ENCODE measurements around the gene VWA3A. TPM values are rescaled to one million over a fixed set of nuclear protein-coding genes. Genes with fewer than 3 reads are reported as not detected.

Gene VWA3A
- total and polyA plus RNA-seq, 2 of the 8 experiments (the other 6 are each of a cell fraction or from before 2014, with no cell fraction given): 0.05 TPM; not detected in 1

DNA sequence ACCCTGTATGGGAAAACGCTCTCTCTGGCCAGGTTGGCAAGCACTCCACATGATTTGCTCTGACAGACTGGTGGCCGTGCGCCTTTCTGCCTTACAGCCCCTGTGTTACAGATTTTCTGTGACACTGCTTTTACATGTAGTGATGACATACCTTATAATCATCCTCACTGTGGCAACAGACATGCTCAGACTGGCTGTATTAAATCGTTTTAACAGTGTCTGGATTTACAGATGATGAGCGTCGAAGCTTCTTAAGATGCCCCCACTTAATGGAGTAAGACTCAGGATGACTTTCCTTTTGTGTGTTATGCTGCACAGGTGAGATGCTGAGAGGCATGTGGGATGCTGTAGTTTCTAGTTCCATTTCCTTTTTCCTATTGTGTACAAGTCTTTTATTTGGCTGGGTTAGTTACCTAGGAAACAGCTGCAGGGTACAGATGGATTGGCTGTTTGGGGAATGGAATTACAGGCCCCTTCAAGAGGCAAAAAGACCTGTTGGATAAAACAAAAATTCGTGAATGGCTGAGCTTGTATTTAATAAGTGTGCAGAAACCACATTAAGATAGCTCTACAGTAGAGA, 20.9 kb upstream of the VWA3A start (continued):
- no peak for TF ChIP-seq RBBP5 (IDR thresholded peaks at IDR 0.05; ENCODE audit: borderline replicate concordance, low read depth, low read length)

Data from H1 (cell line).